ENCODE data around the gene CTAG1B. TPM values are rescaled to one million over a fixed set of nuclear protein-coding genes. Genes with fewer than 3 reads are reported as not detected.
"Not testable (repeated sequence)": the region's sequence is repeated elsewhere in the genome, so short reads cannot be mapped to it uniquely, and the experiment has no call there.

CTAG1B gene
- total RNA-seq, 6 experiments from 2014 or later: not detected

DNA sequence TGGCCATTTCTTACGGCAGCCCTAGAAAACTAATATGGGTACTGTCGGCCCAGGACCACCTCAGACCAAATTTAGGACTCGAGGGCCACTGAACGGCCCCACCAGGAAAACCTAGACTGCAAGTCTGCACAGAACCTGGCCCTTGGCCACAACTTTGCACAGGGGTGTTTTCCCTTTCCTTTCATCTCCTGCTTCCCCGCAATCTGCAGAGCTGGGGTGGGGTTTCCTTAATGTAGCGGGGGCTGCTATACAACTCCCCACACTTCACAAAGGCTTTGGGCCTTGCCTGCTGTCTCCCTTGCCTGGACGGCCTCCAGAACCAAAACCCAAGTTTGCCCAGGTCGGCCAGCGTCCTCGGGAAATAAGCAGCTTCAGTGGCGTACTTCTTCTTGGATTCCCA lies 11.9 kb upstream of the CTAG1B start:
- not testable (repeated sequence) for H3K9me3 Mint-ChIP-seq; H3K27me3 Mint-ChIP-seq (ENCODE audit: insufficient read depth); DNase-seq; H3K4me1 Mint-ChIP-seq (ENCODE audit: low read depth); H3K27ac Mint-ChIP-seq; H3K4me3 Mint-ChIP-seq; H3K36me3 Mint-ChIP-seq (ENCODE audit: low read depth)

DNA sequence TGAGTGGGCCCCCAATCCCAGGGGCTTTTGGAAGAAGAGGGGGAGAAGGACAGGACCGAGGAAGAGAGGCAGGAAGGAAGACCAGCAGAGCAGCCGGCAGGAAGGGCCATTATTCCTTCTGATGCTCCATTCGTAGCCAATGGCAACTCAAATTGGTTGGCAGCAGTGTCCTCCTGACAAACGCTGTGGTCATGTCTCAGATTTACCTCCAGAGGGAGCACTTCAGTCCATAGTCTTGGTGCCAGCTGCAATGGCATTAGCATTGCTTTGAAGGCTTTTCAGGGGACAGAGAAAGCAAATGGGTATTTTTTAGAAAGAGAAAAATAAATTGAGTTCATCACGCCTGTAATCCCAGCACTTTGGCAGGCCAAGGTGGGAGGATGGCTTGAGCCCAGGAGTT lies 9.9 kb upstream of the CTAG1B start:
- H3K4me3 Mint-ChIP-seq; H3K27ac Mint-ChIP-seq; H3K9me3 Mint-ChIP-seq; H3K36me3 Mint-ChIP-seq (ENCODE audit: low read depth); H3K27me3 Mint-ChIP-seq (ENCODE audit: insufficient read depth); H3K4me1 Mint-ChIP-seq (ENCODE audit: low read depth); DNase-seq: not testable (repeated sequence)

DNA sequence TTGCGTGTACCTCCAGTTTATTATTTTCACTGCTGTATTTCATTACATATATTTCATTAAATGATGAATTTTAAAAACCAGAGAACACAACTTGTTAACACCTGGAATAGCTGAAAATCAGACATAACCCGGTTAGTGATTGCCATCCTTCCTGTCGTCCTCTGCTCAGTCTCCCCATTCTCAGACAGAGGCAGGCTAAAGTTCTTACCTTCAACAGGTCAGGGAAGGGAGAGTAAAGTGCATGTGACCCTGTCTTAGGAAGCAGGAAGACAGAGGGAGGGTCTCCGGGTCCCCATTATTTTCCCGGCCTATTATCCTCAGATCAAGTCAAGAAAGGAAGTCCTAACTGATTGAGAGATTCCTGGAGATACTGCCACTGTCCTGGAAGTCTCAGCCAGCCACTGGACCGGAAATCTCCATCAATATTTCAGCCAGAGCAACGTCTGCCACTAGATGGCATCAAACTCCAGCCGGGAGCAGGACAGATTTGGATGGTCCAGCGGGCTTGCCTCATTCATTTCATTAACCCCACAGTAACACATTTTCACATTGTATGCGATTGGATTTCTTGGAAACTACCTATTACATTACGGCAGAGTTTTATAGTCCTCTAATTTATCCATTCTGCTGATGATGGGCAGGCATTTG lies 1.8 kb upstream of the CTAG1B start:
- not testable (repeated sequence) for H3K9me3 Mint-ChIP-seq; H3K27ac Mint-ChIP-seq; DNase-seq; H3K4me1 Mint-ChIP-seq (ENCODE audit: low read depth); H3K27me3 Mint-ChIP-seq (ENCODE audit: insufficient read depth); H3K36me3 Mint-ChIP-seq (ENCODE audit: low read depth); H3K4me3 Mint-ChIP-seq
- TF ChIP-seq, protein P1, sequence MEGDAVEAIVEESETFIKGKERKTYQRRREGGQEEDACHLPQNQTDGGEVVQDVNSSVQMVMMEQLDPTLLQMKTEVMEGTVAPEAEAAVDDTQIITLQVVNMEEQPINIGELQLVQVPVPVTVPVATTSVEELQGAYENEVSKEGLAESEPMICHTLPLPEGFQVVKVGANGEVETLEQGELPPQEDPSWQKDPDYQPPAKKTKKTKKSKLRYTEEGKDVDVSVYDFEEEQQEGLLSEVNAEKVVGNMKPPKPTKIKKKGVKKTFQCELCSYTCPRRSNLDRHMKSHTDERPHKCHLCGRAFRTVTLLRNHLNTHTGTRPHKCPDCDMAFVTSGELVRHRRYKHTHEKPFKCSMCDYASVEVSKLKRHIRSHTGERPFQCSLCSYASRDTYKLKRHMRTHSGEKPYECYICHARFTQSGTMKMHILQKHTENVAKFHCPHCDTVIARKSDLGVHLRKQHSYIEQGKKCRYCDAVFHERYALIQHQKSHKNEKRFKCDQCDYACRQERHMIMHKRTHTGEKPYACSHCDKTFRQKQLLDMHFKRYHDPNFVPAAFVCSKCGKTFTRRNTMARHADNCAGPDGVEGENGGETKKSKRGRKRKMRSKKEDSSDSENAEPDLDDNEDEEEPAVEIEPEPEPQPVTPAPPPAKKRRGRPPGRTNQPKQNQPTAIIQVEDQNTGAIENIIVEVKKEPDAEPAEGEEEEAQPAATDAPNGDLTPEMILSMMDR (IDR thresholded peaks at IDR 0.05): peak; percentile 13; the same call in 1 of the 2 replicates

DNA sequence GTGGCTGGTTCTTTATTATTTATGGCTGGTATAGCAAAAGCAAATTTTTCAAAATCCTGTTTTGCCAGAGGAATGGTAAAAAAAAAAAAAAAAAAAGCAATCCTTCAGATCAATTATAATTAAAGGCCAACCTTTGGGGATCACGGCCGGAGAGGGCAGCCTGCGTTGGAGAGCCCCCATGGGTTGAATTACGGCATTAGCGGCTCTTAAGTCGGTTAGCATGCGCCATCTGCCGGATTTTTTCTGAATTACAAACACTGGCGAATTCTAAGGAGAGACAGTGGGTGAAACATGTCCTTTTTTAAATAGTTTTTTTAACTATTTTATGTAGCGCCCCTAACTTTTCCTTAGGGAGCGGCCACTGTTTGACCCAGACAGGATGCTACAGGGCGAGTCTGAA lies 5.5 kb downstream of the CTAG1B start:
- H3K4me3 Mint-ChIP-seq; H3K27ac Mint-ChIP-seq; DNase-seq; H3K4me1 Mint-ChIP-seq (ENCODE audit: low read depth); H3K36me3 Mint-ChIP-seq (ENCODE audit: low read depth); H3K27me3 Mint-ChIP-seq (ENCODE audit: insufficient read depth); H3K9me3 Mint-ChIP-seq: not testable (repeated sequence)

DNA sequence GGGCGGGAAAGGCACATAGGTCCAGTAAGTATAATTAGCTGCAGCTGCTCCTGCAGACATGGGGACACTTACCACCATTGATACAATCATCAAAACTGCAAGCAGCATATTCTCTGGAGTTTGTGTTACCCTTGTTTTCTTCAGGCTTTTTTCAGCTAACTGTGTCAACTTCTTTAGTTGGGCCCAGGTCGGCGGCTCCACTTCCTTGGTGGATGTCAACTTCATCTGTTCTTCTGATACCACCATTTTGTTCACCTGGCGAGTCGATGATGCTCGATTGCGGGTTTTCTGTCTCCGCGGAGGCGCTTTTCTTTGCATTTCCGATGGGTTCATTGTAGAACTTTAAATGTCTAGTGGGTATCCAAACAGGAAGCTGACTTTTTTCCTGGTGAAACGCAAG lies 7.9 kb downstream of the CTAG1B start:
- H3K4me1 Mint-ChIP-seq (ENCODE audit: low read depth); DNase-seq; H3K27ac Mint-ChIP-seq; H3K27me3 Mint-ChIP-seq (ENCODE audit: insufficient read depth); H3K9me3 Mint-ChIP-seq; H3K36me3 Mint-ChIP-seq (ENCODE audit: low read depth); H3K4me3 Mint-ChIP-seq: not testable (repeated sequence)

DNA sequence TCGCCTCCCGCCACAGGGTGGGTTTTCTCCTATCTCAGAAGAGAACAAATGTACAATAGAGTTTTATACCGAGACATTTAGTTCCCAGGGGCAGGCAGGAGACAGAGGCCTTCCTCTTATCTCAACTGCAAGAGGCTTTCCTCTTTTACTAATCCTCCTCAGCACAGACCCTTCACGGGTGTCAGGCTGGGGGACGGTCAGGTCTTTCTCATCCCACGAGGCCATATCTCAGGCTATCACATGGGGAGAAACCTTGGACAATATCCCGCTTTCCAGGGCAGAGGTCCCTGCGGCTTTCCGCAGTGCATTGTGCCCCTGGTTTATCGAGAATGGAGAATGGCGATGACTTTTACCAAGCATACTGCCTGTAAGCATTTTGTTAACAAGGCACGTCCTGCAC lies 10.3 kb downstream of the CTAG1B start:
- DNase-seq; H3K27ac Mint-ChIP-seq; H3K9me3 Mint-ChIP-seq; H3K27me3 Mint-ChIP-seq (ENCODE audit: insufficient read depth); H3K4me3 Mint-ChIP-seq; H3K36me3 Mint-ChIP-seq (ENCODE audit: low read depth): not testable (repeated sequence)
- H3K4me1 Mint-ChIP-seq (ENCODE audit: low read depth): peaks cover 17% of the 10 kb centered on the region

DNA sequence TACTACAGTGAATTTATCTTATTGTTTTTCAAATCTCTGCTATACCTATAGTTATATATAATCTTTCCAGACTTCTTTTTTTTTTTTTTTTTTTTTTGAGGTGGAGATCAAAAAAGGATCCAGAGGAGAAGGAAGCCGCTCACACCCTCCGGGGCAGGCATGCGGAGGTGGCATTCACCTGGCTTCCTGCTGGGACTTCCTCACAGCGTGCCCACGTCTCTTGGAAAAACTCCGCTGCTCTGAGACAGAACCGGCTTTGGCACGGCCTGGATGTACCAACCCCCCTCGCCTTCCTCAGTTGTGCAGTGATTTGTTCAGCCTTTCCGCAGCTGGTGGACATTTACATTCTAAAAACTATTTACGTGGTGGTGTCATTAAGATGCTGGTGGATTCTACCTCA lies 11.1 kb downstream of the CTAG1B start:
- H3K4me3 Mint-ChIP-seq; H3K27ac Mint-ChIP-seq; H3K27me3 Mint-ChIP-seq (ENCODE audit: insufficient read depth); H3K9me3 Mint-ChIP-seq; DNase-seq; H3K36me3 Mint-ChIP-seq (ENCODE audit: low read depth): not testable (repeated sequence)
- H3K4me1 Mint-ChIP-seq (ENCODE audit: low read depth): peaks cover 20% of the 10 kb centered on the region

DNA sequence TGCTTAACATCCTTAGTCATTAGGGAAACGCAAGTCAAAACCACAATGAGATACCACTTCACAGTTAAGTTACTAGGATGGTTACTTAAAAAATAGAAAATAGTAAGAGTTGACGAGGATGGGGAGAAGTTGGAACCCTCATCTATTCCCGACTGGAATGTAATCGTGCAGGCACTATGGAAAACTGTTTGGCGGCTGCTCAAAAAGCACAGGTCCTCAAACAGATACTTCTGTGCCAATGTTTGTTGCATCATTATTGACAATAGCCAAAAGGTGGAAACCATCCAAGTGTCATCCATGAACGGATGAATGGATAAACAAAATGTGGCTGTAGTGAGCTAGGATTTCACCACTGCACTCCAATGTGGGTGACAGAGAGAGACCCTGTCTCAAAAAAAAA lies 11.7 kb downstream of the CTAG1B start:
- TF ChIP-seq, protein P1 (IDR thresholded peaks at IDR 0.05): no peak
- Mint-ChIP-seq H3K27ac (no peak overlapping the region), H3K36me3 (ENCODE audit: low read depth) (0 out of 2 replicates have a peak, but pooled peaks cover 4% of the 10 kb centered on the region), H3K27me3 (ENCODE audit: insufficient read depth) (peaks cover 8% of the 10 kb centered on the region), H3K4me1 (ENCODE audit: low read depth) (peaks cover 20% of the 10 kb centered on the region), H3K4me3 (no peak overlapping the region), H3K9me3 (no peaks in the 10 kb centered on the region)
- no peak for DNase-seq

DNA sequence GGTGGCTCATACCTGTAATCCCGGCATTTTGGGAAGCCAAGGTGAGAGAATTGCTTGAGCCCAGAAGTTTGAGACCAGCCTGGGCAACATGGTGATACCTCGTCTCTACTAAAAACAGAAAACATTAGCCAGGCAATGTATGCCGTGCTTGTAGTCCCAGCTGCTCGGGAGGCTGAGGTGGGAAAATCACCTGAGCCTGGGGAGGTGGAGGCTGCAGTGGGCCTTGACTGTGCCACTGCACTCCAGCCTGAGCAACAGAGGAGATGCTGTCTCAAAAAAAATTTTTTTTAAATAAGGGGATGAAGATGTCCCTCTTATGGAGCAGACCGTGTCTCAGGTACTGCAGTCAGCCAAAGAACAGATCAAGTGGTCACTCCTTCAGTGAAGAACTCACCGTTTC lies 13.5 kb downstream of the CTAG1B start:
- Mint-ChIP-seq H3K36me3 (ENCODE audit: low read depth) (0 out of 2 replicates have a peak, but pooled peaks cover 4% of the 10 kb centered on the region), H3K4me3 (no peak overlapping the region), H3K9me3 (no peaks in the 10 kb centered on the region), H3K27ac (no peak overlapping the region), H3K4me1 (ENCODE audit: low read depth) (peaks cover 27% of the 10 kb centered on the region), H3K27me3 (ENCODE audit: insufficient read depth) (peaks cover 8% of the 10 kb centered on the region)
- TF ChIP-seq, protein P1 (IDR thresholded peaks at IDR 0.05): no peak
- DNase-seq: no peak

Data from HFFc6 (cell line).